COLO668 (cell line): ENCODE measurements around the gene CALML3.
A peak's percentile ranks its signal among the peaks of the same experiment; 100 is the strongest.

Experiments
- DNase-seq: peaks from one replicate; lab custom pipeline; 2025; ENCODE audit not compliant: unreplicated experiment; lab: John Stamatoyannopoulos, UW

Gene CALML3

GRCh38 chr10:5523796-5524574 lies 776 bp upstream of the CALML3 start:
- no peak for DNase-seq

GRCh38 chr10:5525561-5526341 lies 990 bp downstream of the CALML3 start:
- no peak for DNase-seq

GRCh38 chr10:5526691-5527331 lies 2.0 kb downstream of the CALML3 start:
- DNase-seq = no peak

GRCh38 chr10:5527332-5528200 lies 2.8 kb downstream of the CALML3 start:
- peak; percentile 73 for DNase-seq

GRCh38 chr10:5528989-5529701 lies 4.4 kb downstream of the CALML3 start:
- no peak for DNase-seq

GRCh38 chr10:5529702-5530411 lies 5.1 kb downstream of the CALML3 start:
- no peak for DNase-seq

- DNase-seq = no peak
Measured at GRCh38 chr10:5530412-5530806, 5.6 kb downstream of the CALML3 start.

- no peak for DNase-seq
Measured at GRCh38 chr10:5530846-5531557, 6.2 kb downstream of the CALML3 start.

- no peak for DNase-seq
Measured at GRCh38 chr10:5531558-5532306, 7.0 kb downstream of the CALML3 start.

GRCh38 chr10:5532307-5532605 lies 7.5 kb downstream of the CALML3 start:
- DNase-seq = no peak

- no peak for DNase-seq
Measured at GRCh38 chr10:5532618-5533097, 7.9 kb downstream of the CALML3 start.

- no peak for DNase-seq
Measured at GRCh38 chr10:5533098-5533731, 8.5 kb downstream of the CALML3 start.

- no peak for DNase-seq
Measured at GRCh38 chr10:5534051-5534821, 9.5 kb downstream of the CALML3 start.

GRCh38 chr10:5534880-5535856 lies 10.4 kb downstream of the CALML3 start:
- no peak for DNase-seq

- DNase-seq = no peak
Measured at GRCh38 chr10:5536486-5537081, 11.8 kb downstream of the CALML3 start.

GRCh38 chr10:5537684-5538083 lies 12.9 kb downstream of the CALML3 start:
- no peak for DNase-seq
